ENCODE data around the gene TMEM164.

The TMEM164 gene

DNA sequence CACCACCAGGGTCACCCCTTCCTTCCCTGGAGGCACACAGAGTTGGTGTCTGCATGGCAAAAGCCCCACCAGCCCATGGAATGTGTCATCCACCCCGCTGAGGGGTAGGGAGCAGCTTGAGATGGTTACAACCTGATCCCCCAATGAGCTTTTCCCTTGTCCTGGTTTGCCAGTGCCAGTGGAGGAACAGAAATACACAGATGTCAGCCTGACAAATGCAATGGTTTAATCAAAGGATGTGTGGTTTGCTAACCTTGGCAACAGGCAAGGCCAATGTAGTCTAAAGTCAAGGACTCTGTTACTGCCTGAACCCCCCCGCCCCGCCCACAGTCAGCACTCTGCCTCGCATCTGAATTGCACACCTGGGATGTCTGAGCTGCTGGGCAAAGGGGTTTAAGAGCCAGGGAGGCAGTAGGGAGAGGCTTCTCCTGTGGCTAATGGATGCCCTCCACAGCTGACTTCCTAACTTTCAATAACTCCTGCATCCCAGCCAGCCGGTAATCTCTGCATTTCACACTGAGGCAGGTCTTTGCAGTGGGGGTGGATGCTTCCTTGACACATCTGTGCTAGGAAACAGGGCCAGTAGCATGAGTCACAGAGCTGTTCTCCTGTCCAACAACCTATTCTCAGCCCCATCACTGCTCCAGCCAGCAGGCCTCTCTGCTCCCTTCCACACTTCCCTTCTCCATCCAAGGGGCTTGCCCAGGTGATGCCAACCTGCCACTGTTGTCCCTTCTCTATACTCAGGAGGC lies 177.4 kb downstream of the TMEM164 start:
- Histone ChIP-seq H3K27me3 (replicated peaks; ENCODE audit: insufficient read depth, low read length) (no peaks in the 10 kb centered on the region), H3K4me1 (ENCODE audit: low read length) (no peaks in the 10 kb centered on the region), H2AFZ (ENCODE audit: low read length) (no peak overlapping the region), H4K20me1 (ENCODE audit: insufficient read depth, low read length) (no peaks in the 10 kb centered on the region), H3K9ac (ENCODE audit: low read length) (no peak overlapping the region), H3K27ac (ENCODE audit: low read length) (no peak overlapping the region), H3K79me2 (ENCODE audit: low read length) (peaks cover 4% of the 10 kb centered on the region; the same call in 1 of the 2 replicates), H3K4me2 (ENCODE audit: low read depth, low read length) (no peak overlapping the region), H3F3A (ENCODE audit: insufficient read depth, low read length) (no peaks in the 10 kb centered on the region), H3K9me2 (replicated peaks; ENCODE audit: insufficient read depth, low read length) (no peaks in the 10 kb centered on the region), H3K9me3 (replicated peaks; ENCODE audit: insufficient read depth, low read length) (no peaks in the 10 kb centered on the region), H3K36me3 (replicated peaks; ENCODE audit: insufficient read depth, low read length) (0 out of 2 replicates have a peak, but pooled peaks cover 2% of the 10 kb centered on the region), H3K4me3 (ENCODE audit: low read length) (no peak overlapping the region)
- no peak for TF ChIP-seq EZH2 (optimal IDR thresholded peaks at IDR 0.05; ENCODE audit: low read depth, low read length)
- no peak for TF ChIP-seq EZH2phosphoT487 (IDR thresholded peaks at IDR 0.05; ENCODE audit: low read length)
- TF ChIP-seq, protein P1, sequence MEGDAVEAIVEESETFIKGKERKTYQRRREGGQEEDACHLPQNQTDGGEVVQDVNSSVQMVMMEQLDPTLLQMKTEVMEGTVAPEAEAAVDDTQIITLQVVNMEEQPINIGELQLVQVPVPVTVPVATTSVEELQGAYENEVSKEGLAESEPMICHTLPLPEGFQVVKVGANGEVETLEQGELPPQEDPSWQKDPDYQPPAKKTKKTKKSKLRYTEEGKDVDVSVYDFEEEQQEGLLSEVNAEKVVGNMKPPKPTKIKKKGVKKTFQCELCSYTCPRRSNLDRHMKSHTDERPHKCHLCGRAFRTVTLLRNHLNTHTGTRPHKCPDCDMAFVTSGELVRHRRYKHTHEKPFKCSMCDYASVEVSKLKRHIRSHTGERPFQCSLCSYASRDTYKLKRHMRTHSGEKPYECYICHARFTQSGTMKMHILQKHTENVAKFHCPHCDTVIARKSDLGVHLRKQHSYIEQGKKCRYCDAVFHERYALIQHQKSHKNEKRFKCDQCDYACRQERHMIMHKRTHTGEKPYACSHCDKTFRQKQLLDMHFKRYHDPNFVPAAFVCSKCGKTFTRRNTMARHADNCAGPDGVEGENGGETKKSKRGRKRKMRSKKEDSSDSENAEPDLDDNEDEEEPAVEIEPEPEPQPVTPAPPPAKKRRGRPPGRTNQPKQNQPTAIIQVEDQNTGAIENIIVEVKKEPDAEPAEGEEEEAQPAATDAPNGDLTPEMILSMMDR (IDR thresholded peaks at IDR 0.05; ENCODE audit: low read length): no peak
- no peak for DNase-seq

GRCh38 chrX:110180928-110181310 lies 178.0 kb downstream of the TMEM164 start:
- no peak overlapping the region for H3K9ac ChIP-seq (ENCODE audit: low read length)
- peaks cover 4% of the 10 kb centered on the region; the same call in 1 of the 2 replicates for H3K79me2 ChIP-seq (ENCODE audit: low read length)
- H3K4me2 ChIP-seq (ENCODE audit: low read depth, low read length): no peak overlapping the region
- no peaks in the 10 kb centered on the region for H3F3A ChIP-seq (ENCODE audit: insufficient read depth, low read length)
- H3K9me2 ChIP-seq (replicated peaks; ENCODE audit: insufficient read depth, low read length): no peaks in the 10 kb centered on the region
- TF ChIP-seq EZH2phosphoT487 (IDR thresholded peaks at IDR 0.05; ENCODE audit: low read length): no peak
- TF ChIP-seq, protein P1 (IDR thresholded peaks at IDR 0.05; ENCODE audit: low read length): no peak
- no peak for TF ChIP-seq EZH2 (optimal IDR thresholded peaks at IDR 0.05; ENCODE audit: low read depth, low read length)
- no peak overlapping the region for H3K4me3 ChIP-seq (ENCODE audit: low read length)
- H3K27ac ChIP-seq (ENCODE audit: low read length): no peak overlapping the region
- no peaks in the 10 kb centered on the region for H4K20me1 ChIP-seq (ENCODE audit: insufficient read depth, low read length)
- 0 out of 2 replicates have a peak, but pooled peaks cover 2% of the 10 kb centered on the region for H3K36me3 ChIP-seq (replicated peaks; ENCODE audit: insufficient read depth, low read length)
- H2AFZ ChIP-seq (ENCODE audit: low read length): no peak overlapping the region
- no peaks in the 10 kb centered on the region for H3K4me1 ChIP-seq (ENCODE audit: low read length)
- no peak for DNase-seq
- H3K27me3 ChIP-seq (replicated peaks; ENCODE audit: insufficient read depth, low read length): no peaks in the 10 kb centered on the region
- H3K9me3 ChIP-seq (replicated peaks; ENCODE audit: insufficient read depth, low read length): no peaks in the 10 kb centered on the region

DNA sequence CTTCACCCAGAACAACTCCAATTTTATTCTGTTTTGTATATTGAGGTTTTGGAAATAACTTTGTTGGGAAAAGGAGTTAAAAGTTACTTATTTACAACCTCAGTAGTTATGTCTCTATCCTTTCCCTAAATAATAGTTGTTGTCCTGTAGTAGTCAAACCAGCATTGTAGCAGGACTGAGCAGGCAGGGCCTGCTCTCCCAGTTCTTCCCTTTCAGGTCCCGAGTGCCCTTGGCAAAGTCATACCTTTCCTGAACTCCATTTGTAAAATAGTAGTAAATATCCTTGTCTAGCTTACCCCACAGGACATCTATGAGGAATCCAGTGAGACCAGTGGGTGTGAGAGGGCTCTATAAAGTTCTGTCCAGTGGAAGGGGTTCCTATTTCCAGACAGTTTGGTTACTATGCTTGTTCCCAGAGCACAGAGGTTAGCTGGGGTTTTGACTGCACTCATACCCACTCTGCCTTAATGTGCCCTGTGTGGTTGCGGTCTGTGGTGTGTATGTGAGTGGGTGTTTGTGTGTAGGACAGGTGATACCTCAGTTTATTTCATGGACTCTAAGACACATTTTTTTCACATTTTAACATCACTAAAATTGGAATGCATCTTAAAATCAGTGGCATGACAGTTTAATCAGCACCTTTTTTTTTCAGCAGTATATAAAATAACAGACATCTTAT lies 178.7 kb downstream of the TMEM164 start:
- Histone ChIP-seq H3K9me2 (replicated peaks; ENCODE audit: insufficient read depth, low read length) (no peaks in the 10 kb centered on the region), H3K4me1 (ENCODE audit: low read length) (no peaks in the 10 kb centered on the region), H3K4me2 (ENCODE audit: low read depth, low read length) (no peak overlapping the region), H4K20me1 (ENCODE audit: insufficient read depth, low read length) (no peaks in the 10 kb centered on the region), H3K79me2 (ENCODE audit: low read length) (peaks cover 3% of the 10 kb centered on the region; the same call in 1 of the 2 replicates), H3K27ac (ENCODE audit: low read length) (no peak overlapping the region), H3K9me3 (replicated peaks; ENCODE audit: insufficient read depth, low read length) (no peaks in the 10 kb centered on the region), H2AFZ (ENCODE audit: low read length) (no peak overlapping the region), H3K36me3 (replicated peaks; ENCODE audit: insufficient read depth, low read length) (0 out of 2 replicates have a peak, but pooled peaks cover 2% of the 10 kb centered on the region), H3K9ac (ENCODE audit: low read length) (no peak overlapping the region), H3F3A (ENCODE audit: insufficient read depth, low read length) (no peaks in the 10 kb centered on the region), H3K27me3 (replicated peaks; ENCODE audit: insufficient read depth, low read length) (no peaks in the 10 kb centered on the region), H3K4me3 (ENCODE audit: low read length) (no peak overlapping the region)
- no peak for DNase-seq
- no peak for TF ChIP-seq EZH2phosphoT487 (IDR thresholded peaks at IDR 0.05; ENCODE audit: low read length)
- TF ChIP-seq, protein P1 (IDR thresholded peaks at IDR 0.05; ENCODE audit: low read length): no peak
- no peak for TF ChIP-seq EZH2 (optimal IDR thresholded peaks at IDR 0.05; ENCODE audit: low read depth, low read length)

Measured in MM.1S (cell line).